Limb (tissue), 2 donors: ENCODE data around the gene UCKL1.
A peak's percentile ranks its signal among the peaks of the same experiment; 100 is the strongest.
"Not testable (repeated sequence)": the region's sequence is repeated elsewhere in the genome, so short reads cannot be mapped to it uniquely, and the experiment has no call there.

ENCODE experiments used
- DNase-seq, 2 donors: peaks; one replicate each; pipeline ENCODE4 v3.0.0-alpha.2; 2016; ENCODE audit errors: extremely low spot score in 2 of 2

Gene UCKL1

DNA sequence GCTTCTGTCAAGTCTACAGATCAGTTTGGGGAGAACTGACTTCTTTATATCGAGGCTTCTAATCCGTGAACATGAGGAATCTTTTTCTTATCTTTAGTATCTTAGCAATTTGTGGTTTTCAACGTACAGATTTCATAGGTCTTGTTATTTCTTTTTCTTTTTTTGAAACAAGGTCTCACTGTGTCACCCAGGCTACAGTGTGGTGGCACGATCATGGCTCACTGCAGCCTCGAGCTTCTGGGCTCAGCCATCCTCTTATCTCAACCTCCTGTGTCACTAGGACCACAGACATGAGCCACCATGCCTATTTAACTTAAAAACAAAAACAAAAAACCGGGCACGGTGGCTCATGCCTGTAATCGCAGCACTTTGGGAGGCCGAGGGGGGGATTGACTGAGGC, 32.0 kb downstream of the UCKL1 start:
- DNase-seq, result no peak

DNA sequence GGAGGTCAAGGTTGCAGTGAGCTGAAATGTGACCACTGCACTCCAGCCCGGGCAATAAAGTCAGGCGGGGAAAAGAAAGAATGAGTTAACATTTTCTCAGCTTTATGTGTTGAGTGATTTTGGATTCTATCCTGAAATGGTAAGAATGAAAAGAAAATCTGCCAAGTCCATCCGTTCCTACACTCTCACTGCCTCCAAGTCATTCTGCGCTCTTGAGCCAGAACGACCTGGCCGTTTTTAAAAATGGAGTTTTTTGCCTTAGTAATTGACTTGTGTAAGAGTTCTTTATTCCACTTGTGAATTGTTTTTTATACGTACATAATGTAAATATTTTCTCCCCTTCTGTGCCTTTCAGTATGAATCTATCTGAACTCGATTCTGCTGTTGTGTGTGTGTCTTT, 32.6 kb downstream of the UCKL1 start:
- no peak for DNase-seq

GRCh38 chr20:63920226-63920625, 36.0 kb downstream of the UCKL1 start:
- DNase-seq, result no peak

- no peak for DNase-seq
These were observed 37.1 kb downstream of the UCKL1 start for GRCh38 chr20:63919130-63919529.

DNA sequence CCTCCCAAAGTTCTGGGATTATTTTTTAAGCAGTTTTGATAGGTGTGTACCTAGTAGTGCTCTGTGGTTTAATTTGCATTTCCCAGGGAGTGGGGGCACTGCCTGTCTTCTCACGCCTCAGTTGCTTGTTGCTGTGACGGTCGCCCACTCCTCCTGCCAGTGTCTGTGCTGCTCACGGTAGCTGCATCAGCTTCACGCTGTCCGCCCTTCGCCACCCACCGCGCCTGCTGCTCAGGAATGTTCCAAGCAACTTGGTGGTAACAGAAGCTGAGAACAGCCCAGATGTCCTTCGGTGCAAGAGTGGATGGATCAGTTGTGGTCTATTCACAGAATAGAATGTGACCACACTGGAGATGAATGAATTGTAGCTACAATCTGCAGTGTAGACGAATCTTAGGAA, 38.4 kb downstream of the UCKL1 start:
- no peak for DNase-seq

DNA sequence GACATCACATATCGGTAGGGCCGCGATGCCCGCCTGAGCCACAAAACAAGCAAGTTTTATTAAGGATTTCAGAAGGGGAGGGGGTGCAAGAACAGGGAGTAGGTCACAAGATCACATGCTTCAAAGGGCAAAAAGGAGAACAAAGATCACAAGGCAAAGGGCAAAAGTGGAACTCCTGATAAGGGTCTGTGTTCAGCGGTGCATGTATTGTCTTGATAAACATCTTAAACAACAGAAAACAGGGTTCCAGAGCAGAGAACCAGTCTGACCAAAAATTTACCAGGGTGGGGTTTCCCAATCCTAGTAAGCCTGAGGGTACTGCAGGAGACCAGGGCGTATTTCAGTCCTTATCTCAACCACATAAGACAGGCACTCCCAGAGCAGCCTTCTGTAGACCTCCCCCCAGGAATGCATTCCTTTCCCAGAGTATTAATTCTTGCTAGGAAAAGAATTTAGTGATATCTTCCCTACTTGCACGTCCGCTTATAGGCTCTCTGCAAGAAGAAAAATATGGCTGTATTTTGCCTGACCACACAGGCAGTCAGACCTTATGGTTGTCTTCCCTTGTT, 39.8 kb downstream of the UCKL1 start:
- DNase-seq, result not testable (repeated sequence)

- DNase-seq, result no peak
These were observed 40.7 kb downstream of the UCKL1 start for GRCh38 chr20:63915471-63915870.

- no peak for DNase-seq
These were observed 42.4 kb downstream of the UCKL1 start for GRCh38 chr20:63913768-63914167.

GRCh38 chr20:63911176-63911575, 45.0 kb downstream of the UCKL1 start:
- no peak for DNase-seq

DNA sequence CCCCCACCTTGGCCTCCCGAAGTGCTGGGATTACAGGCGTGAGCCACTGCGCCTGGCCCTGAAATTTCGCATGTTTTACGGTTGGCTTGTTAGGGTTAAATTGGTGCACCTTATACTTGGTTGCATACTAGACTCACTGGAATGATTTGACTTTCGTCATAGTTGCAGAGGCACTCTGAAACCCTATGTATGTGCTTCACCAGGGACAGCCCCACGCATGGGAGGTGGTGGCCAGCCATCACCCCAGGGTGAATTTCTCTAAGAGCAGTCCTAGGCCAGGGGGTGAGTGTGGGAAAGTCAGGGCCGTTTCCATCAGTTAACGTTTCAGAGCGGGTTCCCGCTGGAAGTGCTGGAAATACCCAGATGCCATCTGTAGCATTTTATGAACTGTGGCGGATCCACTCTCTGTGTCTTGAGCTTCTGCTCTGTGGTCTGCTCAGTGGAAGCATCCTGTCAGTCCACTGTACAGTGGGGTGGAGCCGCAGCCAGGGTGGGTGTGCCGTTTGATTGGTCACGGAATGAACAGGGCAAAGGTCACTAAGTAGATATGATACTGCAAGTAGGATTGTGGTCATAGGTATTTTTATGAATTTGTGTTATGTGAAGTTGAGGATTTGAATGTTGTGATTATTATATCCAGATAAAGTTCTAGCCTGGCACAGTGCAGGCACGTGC, 48.1 kb downstream of the UCKL1 start:
- no peak for DNase-seq

- DNase-seq, result no peak
These were observed 52.2 kb downstream of the UCKL1 start for GRCh38 chr20:63903796-63904561.

DNA sequence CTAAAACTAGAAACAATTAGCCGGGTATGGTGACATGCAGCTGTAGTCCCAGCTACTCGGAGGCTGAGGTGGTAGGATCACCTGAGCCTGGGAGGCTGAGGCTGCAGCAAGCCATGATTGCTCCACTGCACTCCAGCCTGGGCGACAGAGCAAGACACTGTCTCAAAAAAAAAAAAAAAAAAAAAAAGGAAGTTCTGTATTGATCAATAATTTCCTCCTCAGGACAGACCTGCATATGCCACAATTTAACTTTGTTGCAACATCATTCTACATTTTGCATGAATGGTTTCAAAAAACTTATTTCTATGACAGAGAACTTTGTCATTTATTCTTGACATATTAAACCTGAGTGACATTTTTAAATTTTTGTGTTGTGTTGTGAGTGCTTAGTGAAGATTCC, 55.8 kb downstream of the UCKL1 start:
- DNase-seq, result no peak

- DNase-seq, result no peak
These were observed 57.2 kb downstream of the UCKL1 start for GRCh38 chr20:63898882-63899558.

- DNase-seq, result no peak
These were observed 58.1 kb downstream of the UCKL1 start for GRCh38 chr20:63897978-63898561.

DNA sequence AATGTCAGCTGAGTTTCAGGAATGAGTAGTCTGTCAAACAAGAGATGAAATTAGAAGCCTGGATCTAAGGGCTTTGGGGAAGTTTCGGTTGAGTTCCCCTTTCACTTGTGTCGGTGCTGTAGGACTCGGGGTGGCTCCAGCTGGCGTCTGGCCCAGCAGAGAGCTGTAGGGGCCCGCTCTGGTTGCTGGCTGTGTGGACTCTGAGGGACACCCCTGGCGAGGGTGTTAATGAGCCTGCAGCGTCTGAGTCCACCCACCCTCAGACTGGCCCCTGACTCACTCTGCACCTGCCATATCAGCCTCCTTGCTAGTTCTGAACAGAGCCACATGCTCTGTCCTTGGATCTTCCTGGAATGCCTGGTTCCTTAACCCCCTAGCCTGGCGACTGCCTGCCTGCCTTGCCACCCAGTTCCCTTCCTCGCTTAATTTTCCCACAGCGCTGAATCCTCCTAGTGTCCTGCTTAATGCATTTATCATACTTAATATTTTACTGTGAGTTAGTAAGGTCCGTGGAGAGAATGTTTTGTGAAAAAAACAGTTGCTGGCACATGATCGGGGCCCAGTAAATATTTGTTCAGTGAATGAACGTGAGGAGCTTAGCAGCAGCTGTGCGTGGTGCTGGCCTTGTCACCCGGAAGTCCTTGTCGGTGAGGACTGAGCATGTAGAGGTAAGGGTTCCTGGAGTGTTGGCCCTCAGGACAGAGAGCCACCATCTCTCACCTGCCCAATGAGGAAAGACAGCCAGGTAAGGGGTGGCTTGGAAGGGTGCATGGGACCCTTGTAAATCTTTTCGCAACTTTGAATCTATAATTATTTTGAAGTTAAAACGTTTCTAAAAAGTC, 59.7 kb downstream of the UCKL1 start:
- DNase-seq, result peak; percentile 19 to 59

DNA sequence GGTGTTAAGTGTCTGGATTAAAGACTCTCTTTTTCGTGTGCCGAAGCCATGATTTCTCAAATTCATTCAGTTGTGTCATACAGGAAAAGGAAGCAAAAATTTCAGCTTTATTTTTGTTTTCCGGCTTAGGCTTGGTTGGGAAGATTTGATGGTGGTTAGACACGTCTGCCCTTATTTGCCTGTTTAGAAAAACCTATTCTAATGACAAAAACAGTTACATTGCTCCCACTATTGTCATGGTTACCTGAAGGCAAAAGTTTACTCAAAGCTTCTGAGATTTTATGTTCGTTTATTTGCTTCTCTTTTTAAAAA, 60.3 kb downstream of the UCKL1 start:
- no peak for DNase-seq

DNA sequence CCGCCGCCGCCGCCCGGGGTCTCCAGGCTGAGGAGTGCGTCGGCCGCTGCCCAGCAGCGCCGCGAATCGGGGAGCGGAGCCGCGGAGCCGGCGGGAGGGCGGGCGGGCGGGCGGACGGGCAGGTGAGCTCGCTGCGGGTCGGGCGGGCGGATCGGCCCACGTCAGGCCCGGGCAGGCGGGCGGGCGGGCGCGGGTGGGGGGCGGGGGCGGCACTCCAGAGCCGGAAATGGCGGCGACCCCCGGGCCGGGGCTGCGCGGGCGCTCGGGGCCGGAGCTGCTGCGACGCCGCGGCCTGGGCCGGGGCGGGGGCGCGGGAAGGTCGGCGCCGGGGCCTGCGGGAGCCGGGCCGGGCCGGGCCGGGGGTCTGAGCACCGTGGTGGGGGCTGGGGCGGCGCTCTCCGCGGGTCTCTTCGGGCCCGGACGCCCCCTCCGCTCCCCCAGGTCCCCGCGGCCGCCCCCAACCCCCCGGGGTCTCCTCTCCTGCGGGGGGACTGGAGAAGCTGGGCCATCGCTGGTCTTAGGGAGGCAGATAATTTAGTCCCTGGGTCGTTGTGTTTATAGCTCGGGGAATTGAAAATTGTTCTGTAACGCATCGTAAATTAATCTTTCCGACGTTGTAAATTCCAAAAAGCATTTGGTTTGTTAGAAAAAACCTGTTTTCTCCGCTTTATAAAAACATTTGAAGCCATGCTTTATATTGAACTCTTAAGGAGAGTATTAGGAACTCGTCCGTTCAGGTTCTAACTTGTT, 60.8 kb downstream of the UCKL1 start:
- no peak for DNase-seq

GRCh38 chr20:63894358-63895201, 61.6 kb downstream of the UCKL1 start, which contains the start of gene DNAJC5:
DNAJC5 (plus strand) TSS chr20:63895126; CDS start chr20:63928346, 33,220 bp downstream.
- peak; percentile 95 to 96 for DNase-seq

- no peak for DNase-seq
These were observed 62.2 kb downstream of the UCKL1 start for GRCh38 chr20:63893999-63894357.
